Loucy (cell line): ENCODE results near the gene SDCCAG8.

ENCODE experiments used
- EZH2phosphoT487 ChIP-seq: fragments of 200-600 bp; IDR thresholded peaks from 2 replicates; pipeline ENCODE4 v1.6.1; 2018; ENCODE audit warnings: antibody characterized with exemption, mild to moderate bottlenecking, moderate library complexity, borderline replicate concordance
- TF ChIP-seq, protein P1 (sequence below): fragments of 200-600 bp; sonication (generic); conservative IDR thresholded peaks from 2 replicates; pipeline ENCODE4 v1.5.1; 2014; ENCODE audit warnings: mild to moderate bottlenecking, antibody characterized with exemption, low read length

DNA sequence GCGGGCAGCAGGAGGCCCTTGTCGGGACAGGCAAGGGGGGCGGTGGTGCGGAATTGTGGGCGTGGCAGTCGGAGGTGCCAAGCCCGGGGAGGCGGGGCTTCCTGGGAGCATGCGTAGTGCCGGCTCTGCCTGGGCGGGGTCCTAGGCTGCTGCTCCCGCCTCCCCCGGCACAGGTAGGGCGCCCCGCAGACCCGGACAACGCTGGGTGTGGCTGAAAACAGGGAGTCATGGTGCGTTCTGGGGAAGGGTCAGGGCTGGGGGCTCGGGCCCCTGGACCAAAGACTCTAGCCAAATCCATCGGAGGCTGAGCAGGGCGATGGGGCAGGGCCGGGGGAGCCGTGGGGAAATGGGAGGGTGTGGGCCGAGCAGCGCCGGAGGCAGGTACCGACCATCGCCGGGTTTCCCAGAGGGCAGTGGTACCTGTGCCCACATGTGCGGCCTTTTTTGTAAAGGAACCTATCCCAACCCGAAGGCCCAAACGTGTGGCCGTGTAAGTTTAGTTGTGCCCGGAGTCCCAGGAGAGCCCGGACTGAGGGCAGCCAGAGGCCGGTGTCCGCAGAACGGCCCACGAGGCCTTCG, 231.9 kb downstream of the SDCCAG8 start:
- TF ChIP-seq, protein P1, sequence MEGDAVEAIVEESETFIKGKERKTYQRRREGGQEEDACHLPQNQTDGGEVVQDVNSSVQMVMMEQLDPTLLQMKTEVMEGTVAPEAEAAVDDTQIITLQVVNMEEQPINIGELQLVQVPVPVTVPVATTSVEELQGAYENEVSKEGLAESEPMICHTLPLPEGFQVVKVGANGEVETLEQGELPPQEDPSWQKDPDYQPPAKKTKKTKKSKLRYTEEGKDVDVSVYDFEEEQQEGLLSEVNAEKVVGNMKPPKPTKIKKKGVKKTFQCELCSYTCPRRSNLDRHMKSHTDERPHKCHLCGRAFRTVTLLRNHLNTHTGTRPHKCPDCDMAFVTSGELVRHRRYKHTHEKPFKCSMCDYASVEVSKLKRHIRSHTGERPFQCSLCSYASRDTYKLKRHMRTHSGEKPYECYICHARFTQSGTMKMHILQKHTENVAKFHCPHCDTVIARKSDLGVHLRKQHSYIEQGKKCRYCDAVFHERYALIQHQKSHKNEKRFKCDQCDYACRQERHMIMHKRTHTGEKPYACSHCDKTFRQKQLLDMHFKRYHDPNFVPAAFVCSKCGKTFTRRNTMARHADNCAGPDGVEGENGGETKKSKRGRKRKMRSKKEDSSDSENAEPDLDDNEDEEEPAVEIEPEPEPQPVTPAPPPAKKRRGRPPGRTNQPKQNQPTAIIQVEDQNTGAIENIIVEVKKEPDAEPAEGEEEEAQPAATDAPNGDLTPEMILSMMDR, result no peak
- no peak for TF ChIP-seq EZH2phosphoT487
